ENCODE data around the gene ZNF683.

DNA sequence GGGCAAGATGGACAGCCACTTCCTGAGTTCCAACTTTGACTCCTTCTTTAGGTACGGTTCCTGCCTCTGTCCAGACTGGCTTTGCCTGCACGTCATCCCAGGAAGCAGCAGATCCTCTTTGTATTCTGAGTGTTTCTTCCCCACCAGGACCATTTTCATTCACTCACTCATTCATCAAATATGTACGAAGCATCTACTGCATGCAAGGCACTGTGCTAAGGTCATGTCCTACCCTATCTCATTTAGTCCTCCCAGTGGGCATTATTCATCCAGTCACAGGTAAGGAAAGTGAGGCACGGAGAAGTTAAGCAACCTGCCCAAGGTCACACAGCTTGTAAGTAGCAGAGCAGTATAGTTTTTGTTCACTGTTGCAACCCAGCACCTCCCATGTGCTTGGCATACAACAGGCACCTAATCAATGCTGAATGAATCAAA lies 32.5 kb downstream of the ZNF683 start:
- TF ChIP-seq, protein P1, sequence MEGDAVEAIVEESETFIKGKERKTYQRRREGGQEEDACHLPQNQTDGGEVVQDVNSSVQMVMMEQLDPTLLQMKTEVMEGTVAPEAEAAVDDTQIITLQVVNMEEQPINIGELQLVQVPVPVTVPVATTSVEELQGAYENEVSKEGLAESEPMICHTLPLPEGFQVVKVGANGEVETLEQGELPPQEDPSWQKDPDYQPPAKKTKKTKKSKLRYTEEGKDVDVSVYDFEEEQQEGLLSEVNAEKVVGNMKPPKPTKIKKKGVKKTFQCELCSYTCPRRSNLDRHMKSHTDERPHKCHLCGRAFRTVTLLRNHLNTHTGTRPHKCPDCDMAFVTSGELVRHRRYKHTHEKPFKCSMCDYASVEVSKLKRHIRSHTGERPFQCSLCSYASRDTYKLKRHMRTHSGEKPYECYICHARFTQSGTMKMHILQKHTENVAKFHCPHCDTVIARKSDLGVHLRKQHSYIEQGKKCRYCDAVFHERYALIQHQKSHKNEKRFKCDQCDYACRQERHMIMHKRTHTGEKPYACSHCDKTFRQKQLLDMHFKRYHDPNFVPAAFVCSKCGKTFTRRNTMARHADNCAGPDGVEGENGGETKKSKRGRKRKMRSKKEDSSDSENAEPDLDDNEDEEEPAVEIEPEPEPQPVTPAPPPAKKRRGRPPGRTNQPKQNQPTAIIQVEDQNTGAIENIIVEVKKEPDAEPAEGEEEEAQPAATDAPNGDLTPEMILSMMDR (IDR thresholded peaks at IDR 0.05; ENCODE audit: low read depth, low read length), result no peak
- TF ChIP-seq, protein P2, sequence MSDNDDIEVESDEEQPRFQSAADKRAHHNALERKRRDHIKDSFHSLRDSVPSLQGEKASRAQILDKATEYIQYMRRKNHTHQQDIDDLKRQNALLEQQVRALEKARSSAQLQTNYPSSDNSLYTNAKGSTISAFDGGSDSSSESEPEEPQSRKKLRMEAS (IDR thresholded peaks at IDR 0.05; ENCODE audit: low read depth, low read length), result no peak
- no peak for TF ChIP-seq POLR2A (IDR thresholded peaks at IDR 0.05; ENCODE audit: extremely low read depth, insufficient read length)

Measured in NB4 (cell line).